NCI-H1930 (cell line): Measurements from ENCODE around the gene PIKFYVE.
"Not testable (repeated sequence)": the region's sequence is repeated elsewhere in the genome, so short reads cannot be mapped to it uniquely, and the experiment has no call there.

Source experiments
- DNase-seq, 2 experiments: peaks; one replicate each; lab custom pipeline; 2025; lab: John Stamatoyannopoulos, UW

Gene PIKFYVE

DNA sequence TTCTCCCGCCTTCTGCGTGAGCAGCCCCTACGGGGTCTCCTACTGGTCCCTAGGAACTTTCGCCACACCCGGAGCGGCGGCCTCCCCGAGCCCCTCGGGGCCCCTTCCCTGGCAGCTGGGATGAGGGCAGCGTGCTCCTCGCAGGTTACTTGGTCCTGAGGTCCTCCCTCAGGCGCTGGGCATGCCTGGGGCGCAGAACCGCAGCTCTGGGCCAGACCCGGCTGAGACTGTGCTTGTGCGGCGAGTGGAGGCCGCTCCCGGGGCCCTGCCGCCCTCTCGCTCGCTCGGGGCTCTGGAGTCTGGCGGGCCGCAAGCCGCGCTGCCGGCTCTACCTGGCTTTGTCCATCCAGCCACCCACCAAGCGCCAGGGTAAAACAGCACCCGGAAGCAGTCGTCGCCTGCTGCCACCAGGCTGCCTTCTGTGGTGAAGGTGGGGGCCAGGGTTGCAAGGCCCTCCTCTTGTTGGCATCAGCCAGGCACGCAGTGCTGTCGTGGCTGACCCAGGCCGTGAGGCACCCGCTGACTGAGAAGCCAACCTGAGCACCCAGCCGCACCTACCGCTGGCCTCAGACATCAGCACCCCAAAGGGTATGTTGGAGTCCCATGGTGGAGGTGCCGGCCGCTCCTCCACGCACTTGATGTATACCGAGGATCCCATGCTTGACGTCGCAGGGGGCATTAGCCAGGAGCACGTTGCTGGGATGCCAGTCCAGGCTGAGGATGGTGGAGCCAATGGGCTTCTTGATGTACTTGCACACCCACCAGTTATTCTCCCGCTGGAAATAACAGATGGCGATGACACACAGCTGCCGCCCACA is 94.4 kb downstream of the PIKFYVE start:
- no peak for DNase-seq

GRCh38 chr2:208361077-208361441 is 95.0 kb downstream of the PIKFYVE start:
- DNase-seq = no peak

- no peak for DNase-seq
Observed at GRCh38 chr2:208363485-208363884, 97.4 kb downstream of the PIKFYVE start.

- no peak for DNase-seq
Observed at GRCh38 chr2:208366215-208367127, 100.4 kb downstream of the PIKFYVE start.

GRCh38 chr2:208369091-208369490 is 103.0 kb downstream of the PIKFYVE start:
- no peak for DNase-seq

- no peak for DNase-seq
Observed at GRCh38 chr2:208370881-208371633, 105.0 kb downstream of the PIKFYVE start.

DNA sequence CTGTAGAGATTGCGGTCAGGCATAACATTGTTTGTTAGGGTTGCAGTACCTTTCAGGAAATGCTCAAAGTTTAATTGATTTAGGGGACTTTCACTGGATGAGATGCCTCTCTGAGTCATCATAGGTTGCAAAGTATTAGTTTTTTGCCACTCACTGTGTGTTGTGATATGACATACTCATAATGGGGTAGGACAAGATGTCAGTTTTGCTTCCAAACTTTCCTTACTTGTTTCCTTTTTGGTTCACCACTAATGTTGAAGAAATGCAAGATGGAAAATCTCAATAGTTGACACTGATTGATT is 105.5 kb downstream of the PIKFYVE start:
- DNase-seq = no peak

GRCh38 chr2:208373460-208374089 is 107.5 kb downstream of the PIKFYVE start:
- peak; percentile 33 to 56 for DNase-seq

DNA sequence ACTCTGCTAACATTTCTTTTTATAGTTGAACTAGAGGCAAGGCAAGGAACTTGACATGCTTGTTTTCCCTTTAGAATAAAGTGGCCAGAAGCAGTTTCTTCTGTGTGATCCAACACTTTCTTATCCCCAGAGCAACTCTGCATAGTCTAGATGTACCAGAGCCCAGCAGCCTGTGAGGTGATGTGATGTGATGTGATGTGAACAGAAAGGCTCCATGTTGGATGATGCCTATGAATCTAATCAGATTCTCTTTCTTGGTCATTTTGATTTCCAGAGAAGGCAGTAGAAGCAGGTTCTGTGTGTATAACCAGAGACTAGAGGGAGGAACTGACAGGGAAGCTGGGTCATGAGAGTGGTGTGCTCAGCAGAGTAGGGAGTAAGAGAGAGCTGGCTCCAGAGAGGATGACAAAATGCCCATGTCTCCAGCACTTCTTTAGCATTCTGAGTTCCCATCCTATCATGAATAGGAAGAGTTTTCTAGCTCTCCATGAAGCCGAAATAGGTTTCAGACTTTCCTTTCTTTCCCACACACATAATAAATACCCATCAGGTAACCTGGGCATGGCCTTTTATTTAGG is 109.5 kb downstream of the PIKFYVE start:
- DNase-seq = no peak

GRCh38 chr2:208377344-208377860 is 111.3 kb downstream of the PIKFYVE start:
- DNase-seq = not testable (repeated sequence)

DNA sequence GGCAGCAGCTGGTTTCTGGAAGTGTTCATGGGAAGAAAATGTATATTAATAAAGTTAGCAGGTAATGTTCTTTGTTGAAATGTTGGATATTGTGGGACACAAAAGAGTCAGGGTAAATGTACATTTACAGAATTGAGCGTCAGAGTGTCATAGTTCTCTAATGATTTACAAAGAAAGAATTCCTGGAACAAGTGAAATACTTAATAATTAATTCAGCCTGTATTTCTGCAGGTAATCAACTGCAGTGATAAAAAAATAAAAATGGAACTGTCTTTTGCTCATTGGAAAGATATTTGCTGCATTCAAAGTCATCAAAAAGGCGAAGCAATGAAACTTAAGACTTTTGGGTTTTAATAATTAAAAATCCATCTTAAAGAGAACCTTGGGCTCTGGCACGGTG is 113.1 kb downstream of the PIKFYVE start:
- no peak for DNase-seq

DNA sequence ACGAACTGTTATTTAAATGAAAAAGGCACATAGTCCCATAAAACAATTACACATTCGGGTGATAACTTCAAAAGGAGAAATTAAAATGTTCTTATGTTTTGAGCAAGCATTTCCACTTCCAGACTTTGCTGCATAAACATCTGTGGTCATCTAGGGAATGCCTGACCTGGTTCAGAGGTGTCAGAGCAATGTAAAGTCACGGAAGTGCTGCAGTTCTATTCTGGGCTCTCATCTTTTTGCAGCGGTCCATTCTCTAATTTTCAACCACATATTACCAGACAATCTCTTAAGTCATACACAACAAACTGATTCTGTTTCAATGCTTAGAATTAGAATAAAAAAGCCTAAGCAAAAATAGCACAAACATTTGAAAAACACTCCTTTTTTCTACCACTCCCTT is 118.6 kb downstream of the PIKFYVE start:
- no peak for DNase-seq

GRCh38 chr2:208386541-208386940 is 120.5 kb downstream of the PIKFYVE start:
- no peak for DNase-seq

DNA sequence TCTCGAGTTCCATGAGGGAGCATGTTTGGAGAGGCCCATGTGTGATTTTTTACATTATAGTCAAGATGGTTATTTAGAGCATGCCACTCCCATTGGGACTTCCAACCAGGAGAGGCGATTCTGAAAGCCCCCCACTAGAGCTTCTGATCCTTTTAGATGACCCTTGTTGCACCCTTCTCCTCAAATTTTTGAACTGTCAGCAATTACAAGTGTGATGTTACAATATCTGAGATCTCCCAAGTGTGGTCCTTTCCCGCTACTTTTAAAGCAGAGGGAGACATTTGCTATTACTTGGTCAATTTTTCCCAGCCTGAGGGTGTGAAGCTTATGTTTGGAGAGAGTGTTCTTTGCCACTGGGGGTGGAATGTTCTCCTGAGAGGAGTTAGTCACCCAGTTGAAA is 123.9 kb downstream of the PIKFYVE start:
- no peak for DNase-seq

DNA sequence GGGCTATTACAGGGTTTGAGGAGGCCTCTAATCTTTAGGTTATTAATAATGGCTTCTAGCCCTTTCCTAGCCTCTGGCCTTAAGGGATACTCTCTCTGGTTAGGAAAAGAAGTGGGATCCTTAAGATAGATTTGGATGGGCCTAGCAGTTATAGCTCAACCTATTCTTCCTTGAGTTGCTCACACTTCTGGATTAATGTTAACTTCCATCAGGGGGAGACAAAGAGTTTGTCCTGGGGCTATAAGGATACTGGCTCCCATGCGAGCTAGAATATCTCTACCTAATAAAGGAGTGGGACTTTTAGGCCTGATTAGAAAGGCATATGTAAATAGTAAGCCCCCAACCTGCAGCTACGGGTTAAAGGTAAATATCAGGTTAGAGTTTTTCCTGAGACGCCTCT is 126.2 kb downstream of the PIKFYVE start:
- no peak for DNase-seq

GRCh38 chr2:208396796-208397195 is 130.7 kb downstream of the PIKFYVE start:
- DNase-seq = not testable (repeated sequence)

- no peak for DNase-seq
Observed at GRCh38 chr2:208399201-208399600, 133.1 kb downstream of the PIKFYVE start.

- peak; percentile 38 to 51 for DNase-seq
Observed at GRCh38 chr2:208406474-208407451, 140.7 kb downstream of the PIKFYVE start, which contains the start of gene PTH2R. Gene PTH2R (plus strand): TSS chr2:208406792. CDS start chr2:208407044, 252 bp downstream.

GRCh38 chr2:208407667-208408066 is 141.6 kb downstream of the PIKFYVE start:
- DNase-seq = peak; percentile 31 to 41
